A549 (cell line): ENCODE data around the gene NAA38. TPM values are rescaled to one million over a fixed set of nuclear protein-coding genes. Genes with fewer than 3 reads are reported as not detected.
A peak's percentile ranks its signal among the peaks of the same experiment; 100 is the strongest.

Source experiments
- ATAC-seq, 2 experiments: fragments of 200-7000 bp in 1 of 2; fragments of >200 bp in 1 of 2; cut with Nextera tagmentation in 1 of 2; cut with Tn5 transposase in 1 of 2; 3 replicates each; pipeline versions ENCODE4 v1.8.0 to v1.9.1; 2018 to 2020; ENCODE audit warnings: mild to moderate bottlenecking in 1 of 2, moderate library complexity in 1 of 2
- CTCF ChIA-PET: fragments of 300-600 bp; sonication (Branson Sonifier 250); formaldehyde crosslinking; extraction: SDS; loops from one replicate; lab custom pipeline; 2021; ENCODE audit warnings: antibody characterized with exemption, inconsistent platforms; lab: Yijun Ruan, JAX
- POLR2A ChIA-PET: fragments of 350-600 bp; formaldehyde crosslinking; extraction: SDS; loops from one replicate; lab custom pipeline; 2021; ENCODE audit warnings: antibody characterized with exemption, inconsistent platforms; lab: Yijun Ruan, JAX
- DNase-seq, 2 experiments: peaks; one replicate each; pipeline versions ENCODE4 v3.0.0 to v3.0.0-alpha.2; 2011 to 2016; ENCODE audit warnings: low read depth in 1 of 2, low spot score in 1 of 2
- FAIRE-seq: peaks from 2 replicates; lab custom pipeline; 2011; peaks lifted over from hg19 to GRCh38; lab: Jason Lieb, UNC
- H3K27ac ChIP-seq, 2 experiments: fragments of >200 bp; sonication (Bioruptor Twin); formaldehyde crosslinking; 3 replicates each; pipeline ENCODE4 v1.5.1; 2016 to 2017
- H3K4me1 ChIP-seq: fragments of >200 bp; sonication (Bioruptor Twin); formaldehyde crosslinking; 3 replicates; pipeline ENCODE4 v1.6.1; 2016
- H3K4me2 ChIP-seq: fragments of >200 bp; sonication (Bioruptor Twin); formaldehyde crosslinking; 3 replicates; pipeline ENCODE4 v1.6.1; 2016
- H3K4me3 ChIP-seq: fragments of >200 bp; sonication (Bioruptor Twin); formaldehyde crosslinking; 3 replicates; pipeline ENCODE4 v1.5.1; 2016
- H3K9me3 ChIP-seq: fragments of >200 bp; sonication (Bioruptor Twin); formaldehyde crosslinking; 3 replicates; pipeline ENCODE4 v1.6.1; 2016
- CBX2 ChIP-seq: fragments of 200-600 bp; sonication (generic); IDR thresholded peaks from 2 replicates; pipeline ENCODE4 v1.6.1; 2016; ENCODE audit warnings: low read depth, mild to moderate bottlenecking, borderline replicate concordance
- CBX8 ChIP-seq: fragments of 200-600 bp; sonication (generic); IDR thresholded peaks from 2 replicates; pipeline ENCODE4 v1.6.1; 2016
- CHD2 ChIP-seq: fragments of 150-350 bp; IDR thresholded peaks from 2 replicates; pipeline ENCODE4 v1.6.1; 2014; ENCODE audit warnings: low read length; ENCODE audit not compliant: partially characterized antibody
- FOSB ChIP-seq: fragments of 250-450 bp; sonication (Bioruptor Pico); IDR thresholded peaks from 2 replicates; pipeline ENCODE4 v1.5.0; 2020; ENCODE audit warnings: mild to moderate bottlenecking, moderate library complexity
- FOXS1 ChIP-seq: fragments of 250-450 bp; sonication (Bioruptor Pico); IDR thresholded peaks from 2 replicates; pipeline ENCODE4 v1.5.0; 2020; ENCODE audit warnings: mild to moderate bottlenecking, moderate library complexity
- GATA3 ChIP-seq: IDR thresholded peaks from 2 replicates; pipeline ENCODE4 v1.6.1; 2012; ENCODE audit warnings: borderline replicate concordance
- HDAC2 ChIP-seq: fragments of 200-600 bp; sonication (generic); IDR thresholded peaks from 2 replicates; pipeline ENCODE4 v1.6.1; 2016
- HEYL ChIP-seq: fragments of 250-450 bp; sonication (Bioruptor Pico); IDR thresholded peaks from 2 replicates; pipeline ENCODE4 v1.8.0; 2021; ENCODE audit warnings: mild to moderate bottlenecking, moderate library complexity
- JUN ChIP-seq, 2 experiments: fragments of >200 bp; sonication (Bioruptor Twin); formaldehyde crosslinking; IDR thresholded peaks; 2 replicates in 1 of 2; 3 replicates in 1 of 2; pipeline ENCODE4 v1.6.1; 2016 to 2017
- JUNB ChIP-seq: fragments of >200 bp; sonication (Bioruptor Twin); formaldehyde crosslinking; IDR thresholded peaks from 2 replicates; pipeline ENCODE4 v1.6.1; 2016
- KDM1A ChIP-seq: fragments of 200-600 bp; sonication (generic); IDR thresholded peaks from 2 replicates; pipeline ENCODE4 v1.6.1; 2016; ENCODE audit warnings: low read depth, mild to moderate bottlenecking
- KDM5A ChIP-seq: fragments of 200-600 bp; sonication (generic); IDR thresholded peaks from 2 replicates; pipeline ENCODE4 v1.6.1; 2016; ENCODE audit warnings: antibody characterized with exemption, mild to moderate bottlenecking
- MAZ ChIP-seq: fragments of 150-350 bp; IDR thresholded peaks from 2 replicates; pipeline ENCODE4 v1.6.1; 2014; ENCODE audit warnings: antibody characterized with exemption, low read depth, low read length, borderline replicate concordance
- MYC ChIP-seq: IDR thresholded peaks from 2 replicates; pipeline ENCODE4 v1.6.1; 2012; ENCODE audit warnings: mild to moderate bottlenecking, inconsistent platforms, low read length, improper control_type of control experiment, borderline replicate concordance
- NFE2L2 ChIP-seq: fragments of 150-350 bp; conservative IDR thresholded peaks from 2 replicates; pipeline ENCODE4 v1.6.1; 2014; ENCODE audit warnings: low read length
- NPAS2 ChIP-seq: fragments of 250-450 bp; sonication (Bioruptor Pico); IDR thresholded peaks from 2 replicates; pipeline ENCODE4 v1.8.0; 2022; ENCODE audit warnings: mild to moderate bottlenecking, moderate library complexity, borderline replicate concordance
- NR3C1 ChIP-seq: fragments of >200 bp; sonication (Bioruptor Twin); formaldehyde crosslinking; IDR thresholded peaks from 3 replicates; pipeline ENCODE4 v1.6.1; 2017
- POLR2A ChIP-seq: IDR thresholded peaks from 2 replicates; pipeline ENCODE4 v1.6.1; 2012; ENCODE audit warnings: mild to moderate bottlenecking, low read length
- POLR2AphosphoS2 ChIP-seq: conservative IDR thresholded peaks from 2 replicates; pipeline ENCODE4 v1.6.1; 2012; ENCODE audit warnings: low read length, improper control_type of control experiment, inconsistent platforms
- RAD21 ChIP-seq, 2 experiments: fragments of >200 bp in 1 of 2; sonication (Bioruptor Twin) in 1 of 2; formaldehyde crosslinking in 1 of 2; IDR thresholded peaks in 1 of 2; conservative IDR thresholded peaks in 1 of 2; 2 replicates in 1 of 2; 3 replicates in 1 of 2; pipeline ENCODE4 v1.6.1; 2012 to 2018; ENCODE audit warnings: inconsistent platforms in 1 of 2
- RARB ChIP-seq: fragments of 250-450 bp; sonication (Bioruptor Pico); IDR thresholded peaks from 2 replicates; pipeline ENCODE4 v1.8.0; 2021; ENCODE audit warnings: mild to moderate bottlenecking, moderate library complexity
- RFX5 ChIP-seq: fragments of 450-650 bp; IDR thresholded peaks from 2 replicates; pipeline ENCODE4 v1.7.1; 2014; ENCODE audit warnings: antibody characterized with exemption, mild to moderate bottlenecking, moderate library complexity
- SMC3 ChIP-seq: fragments of >200 bp; sonication (Bioruptor Twin); formaldehyde crosslinking; IDR thresholded peaks from 3 replicates; pipeline ENCODE4 v1.6.1; 2018; ENCODE audit warnings: inconsistent platforms
- TFCP2L1 ChIP-seq: fragments of 250-450 bp; sonication (Bioruptor Pico); IDR thresholded peaks from 2 replicates; pipeline ENCODE4 v1.5.0; 2021; ENCODE audit warnings: mild to moderate bottlenecking
- ZC3H11A ChIP-seq: fragments of 450-650 bp; IDR thresholded peaks from 2 replicates; pipeline ENCODE4 v1.6.1; 2014; ENCODE audit warnings: antibody characterized with exemption, mild to moderate bottlenecking
- ZFP36 ChIP-seq: fragments of 450-650 bp; IDR thresholded peaks from 2 replicates; pipeline ENCODE4 v1.6.1; 2014; ENCODE audit warnings: borderline replicate concordance; ENCODE audit not compliant: partially characterized antibody
- WGBS: methylation state at CpG from one replicate; pipeline ENCODE4 v1.1.6; 2017; ENCODE audit errors: missing lambda C conversion rate; 5-methylcytosine and 5-hydroxymethylcytosine counted together
- polyA plus RNA-seq, 4 experiments: library from polyadenylated mRNA; depleted of rRNA in 3 of 4; stranded (reverse); fragments of >200 nt; fragmentation: RNase III in 1 of 4; extraction: RNeasy Plus Mini Kit Qiagen cat#74134 plus additional on column Dnase treatment in 1 of 4; gene quantifications; 2 replicates in 3 of 4; 3 replicates in 1 of 4; pipeline ENCODE4 v1.2.3, GENCODE V29; 2011 to 2017
- TF ChIP-seq, protein P1 (sequence below): fragments of 450-650 bp; IDR thresholded peaks from 2 replicates; pipeline ENCODE4 v1.6.1; 2014; ENCODE audit warnings: antibody characterized with exemption
- TF ChIP-seq, protein P2 (sequence below): fragments of >200 bp; sonication (Bioruptor Twin); formaldehyde crosslinking; IDR thresholded peaks from 3 replicates; pipeline ENCODE4 v1.6.1; 2016
- TF ChIP-seq, protein P3 (sequence below): IDR thresholded peaks from 2 replicates; pipeline ENCODE4 v1.6.1; 2012

NAA38 gene
- polyA plus RNA-seq, 2 of the 4 experiments (the other 2 are of a cell fraction), result 102 to 287 TPM

DNA sequence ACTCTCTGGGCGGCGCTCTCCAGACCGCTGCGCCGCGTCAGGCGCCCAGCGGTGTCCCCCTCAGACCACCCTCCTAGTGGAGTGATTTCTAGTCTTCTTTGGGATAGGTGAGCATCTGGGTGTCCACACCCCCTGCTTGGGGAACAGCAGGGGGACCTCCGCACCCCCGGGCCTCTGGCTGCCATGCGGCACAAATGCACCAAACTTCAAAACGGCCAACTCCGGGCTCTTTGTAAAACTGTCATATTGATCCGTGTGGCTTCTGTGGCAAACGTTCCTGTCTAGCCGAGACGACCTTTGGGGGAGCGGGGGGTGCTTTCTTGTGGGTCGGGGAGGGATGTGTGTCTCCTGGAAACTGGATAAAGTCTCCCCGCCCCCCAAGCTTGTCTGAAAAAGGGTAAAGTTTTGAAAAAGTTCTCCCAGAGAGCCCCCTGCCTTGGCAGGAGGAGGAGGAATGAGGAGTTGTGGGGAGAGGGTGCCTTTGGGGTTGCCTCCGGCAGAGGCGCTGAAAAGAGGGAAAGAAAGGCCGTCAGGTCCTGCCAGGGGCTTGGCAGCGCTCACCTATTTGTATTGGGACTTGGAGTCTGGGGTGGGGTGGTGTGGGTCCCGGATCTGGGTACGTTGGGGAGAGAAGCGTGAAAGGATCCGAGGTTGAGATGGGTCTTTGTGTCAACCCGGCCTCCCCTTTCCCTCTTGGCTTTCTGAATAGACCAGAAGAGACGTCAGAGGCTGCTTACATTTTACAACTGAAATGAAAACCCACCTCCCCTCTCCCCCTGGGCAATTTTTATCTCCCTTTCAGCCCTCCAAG is 29.1 kb upstream of the NAA38 start:
- ChIA-PET CTCF (interaction anchor here (1.2 to 1.4 kb wide), 5 partner anchors 12 to 171 kb away, joined by 3 to 7 read pairs (median 4); no protein-coding TSS in a partner anchor), POLR2A (interaction anchor here (0.6 to 1.8 kb wide), 4 partner anchors 10 to 148 kb away, joined by 3 to 8 read pairs (median 4); partner anchors contain the start of gene NAA38)
- peak; percentile 43 for FAIRE-seq
- H3K4me2 ChIP-seq, result peak overlapping the region; percentile 92
- peak; percentile 51 to 69 for DNase-seq
- peak; percentile 27 to 40; a peak in 5 of 6 replicates for ATAC-seq
- TF ChIP-seq, protein P1, sequence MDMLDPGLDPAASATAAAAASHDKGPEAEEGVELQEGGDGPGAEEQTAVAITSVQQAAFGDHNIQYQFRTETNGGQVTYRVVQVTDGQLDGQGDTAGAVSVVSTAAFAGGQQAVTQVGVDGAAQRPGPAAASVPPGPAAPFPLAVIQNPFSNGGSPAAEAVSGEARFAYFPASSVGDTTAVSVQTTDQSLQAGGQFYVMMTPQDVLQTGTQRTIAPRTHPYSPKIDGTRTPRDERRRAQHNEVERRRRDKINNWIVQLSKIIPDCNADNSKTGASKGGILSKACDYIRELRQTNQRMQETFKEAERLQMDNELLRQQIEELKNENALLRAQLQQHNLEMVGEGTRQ, result no peak
- TF ChIP-seq KDM5A, result no peak
- TF ChIP-seq NR3C1, result no peak
- no peak for TF ChIP-seq RAD21 (conservative IDR thresholded peaks at IDR 0.05 in 1 of 2, IDR thresholded peaks at IDR 0.05 in 1 of 2)
- no peak for TF ChIP-seq CBX2
- no peak for TF ChIP-seq NPAS2 (CRISPR knock-in tag)
- TF ChIP-seq RFX5, result no peak
- no peak; the same call in 1 of the 2 replicates for TF ChIP-seq GATA3
- TF ChIP-seq CHD2, result peak; percentile 17
- TF ChIP-seq MYC, result no peak
- TF ChIP-seq MAZ, result 0 out of 2 replicates have a peak, but pooled peaks have one; percentile 3
- TF ChIP-seq FOSB (CRISPR knock-in tag), result no peak
- TF ChIP-seq SMC3, result no peak
- no peak for TF ChIP-seq KDM1A
- TF ChIP-seq JUN (IDR thresholded peaks at IDR 0.05), result no peak
- TF ChIP-seq FOXS1 (CRISPR knock-in tag), result no peak
- TF ChIP-seq HDAC2, result no peak
- TF ChIP-seq ZFP36, result no peak
- TF ChIP-seq RARB, result no peak
- TF ChIP-seq POLR2AphosphoS2, result no peak
- TF ChIP-seq NFE2L2, result no peak
- TF ChIP-seq, protein P2, sequence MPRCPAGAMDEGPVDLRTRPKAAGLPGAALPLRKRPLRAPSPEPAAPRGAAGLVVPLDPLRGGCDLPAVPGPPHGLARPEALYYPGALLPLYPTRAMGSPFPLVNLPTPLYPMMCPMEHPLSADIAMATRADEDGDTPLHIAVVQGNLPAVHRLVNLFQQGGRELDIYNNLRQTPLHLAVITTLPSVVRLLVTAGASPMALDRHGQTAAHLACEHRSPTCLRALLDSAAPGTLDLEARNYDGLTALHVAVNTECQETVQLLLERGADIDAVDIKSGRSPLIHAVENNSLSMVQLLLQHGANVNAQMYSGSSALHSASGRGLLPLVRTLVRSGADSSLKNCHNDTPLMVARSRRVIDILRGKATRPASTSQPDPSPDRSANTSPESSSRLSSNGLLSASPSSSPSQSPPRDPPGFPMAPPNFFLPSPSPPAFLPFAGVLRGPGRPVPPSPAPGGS, result no peak
- TF ChIP-seq, protein P3, sequence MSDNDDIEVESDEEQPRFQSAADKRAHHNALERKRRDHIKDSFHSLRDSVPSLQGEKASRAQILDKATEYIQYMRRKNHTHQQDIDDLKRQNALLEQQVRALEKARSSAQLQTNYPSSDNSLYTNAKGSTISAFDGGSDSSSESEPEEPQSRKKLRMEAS, result peak; percentile 11
- peak; percentile 20; the same call in 1 of the 2 replicates for TF ChIP-seq POLR2A
- no peak for TF ChIP-seq HEYL (CRISPR knock-in tag)
- no peak for TF ChIP-seq ZC3H11A
- TF ChIP-seq CBX8, result no peak
- no peak for TF ChIP-seq JUNB
- TF ChIP-seq TFCP2L1, result no peak
- H3K4me1 ChIP-seq, result peaks cover 38% of the 10 kb centered on the region
- WGBS, result under 1% methylated on average over 29 of the region's 30 CpGs
- H3K9me3 ChIP-seq, result no peaks in the 10 kb centered on the region
- H3K4me3 ChIP-seq, result peak overlapping the region; percentile 70
- peak overlapping the region; percentile 98 for H3K27ac ChIP-seq
